Natural killer cell (primary cell): ENCODE data around the gene APOL6. TPM values are rescaled to one million over a fixed set of nuclear protein-coding genes. Genes with fewer than 3 reads are reported as not detected.
A peak's percentile ranks its signal among the peaks of the same experiment; 100 is the strongest.

Source experiments
- ATAC-seq, 3 donors: fragments of 150-1000 bp in 2 of 3; fragments of 200-7000 bp in 1 of 3; cut with Tn5 transposase; 1 replicate in 1 of 3; 2 replicates in 2 of 3; pipeline ENCODE4 v1.10.0; 2021; ENCODE audit warnings: mild to moderate bottlenecking in 2 of 3, moderate library complexity in 2 of 3
- DNase-seq, 2 donors: peaks; one replicate each; pipeline versions ENCODE4 v3.0.0 to v3.0.0-alpha.2; 2013 to 2021; ENCODE audit warnings: mixed read lengths in 1 of 2
- H3K27ac ChIP-seq: one replicate; pipeline ENCODE4 v1.5.1; 2013; ENCODE audit warnings: mild to moderate bottlenecking, low read length
- H3K27me3 ChIP-seq: one replicate; pipeline ENCODE4 v1.6.1; 2013; ENCODE audit warnings: low read length; ENCODE audit not compliant: control insufficient read depth, insufficient read depth
- H3K36me3 ChIP-seq: one replicate; pipeline ENCODE4 v1.6.1; 2013; ENCODE audit warnings: low read length; ENCODE audit not compliant: control insufficient read depth, insufficient read depth
- H3K4me1 ChIP-seq: one replicate; pipeline ENCODE4 v1.6.1; 2013; ENCODE audit warnings: low read length; ENCODE audit not compliant: control insufficient read depth, insufficient read depth
- H3K4me3 ChIP-seq: one replicate; pipeline ENCODE4 v1.5.1; 2013; ENCODE audit warnings: low read length
- H3K9me3 ChIP-seq: one replicate; pipeline ENCODE4 v1.6.1; 2013; ENCODE audit warnings: low read length; ENCODE audit not compliant: control insufficient read depth, insufficient read depth
- H3K27ac Mint-ChIP-seq, 2 donors: one replicate each; pipeline ENCODE4 v1.8.0; 2022; ENCODE audit warnings: mild to moderate bottlenecking in 2 of 2, mixed read lengths in 2 of 2, moderate library complexity in 1 of 2
- H3K27me3 Mint-ChIP-seq, 2 donors: one replicate each; pipeline ENCODE4 v1.8.0; 2022; ENCODE audit warnings: low read depth in 2 of 2, mixed read lengths in 2 of 2
- H3K36me3 Mint-ChIP-seq: one replicate; pipeline ENCODE4 v1.8.0; 2022; ENCODE audit warnings: mixed read lengths
- H3K4me1 Mint-ChIP-seq, 2 donors: one replicate each; pipeline ENCODE4 v1.8.0; 2022; ENCODE audit warnings: mixed read lengths in 2 of 2
- H3K4me3 Mint-ChIP-seq: one replicate; pipeline ENCODE4 v1.8.0; 2022; ENCODE audit warnings: mild to moderate bottlenecking, moderate library complexity, mixed read lengths
- H3K9me3 Mint-ChIP-seq, 2 donors: one replicate each; pipeline ENCODE4 v1.8.0; 2022; ENCODE audit warnings: mixed read lengths in 2 of 2
- WGBS: methylation state at CpG from one replicate; pipeline ENCODE4 v1.1.7; 2013; ENCODE audit warnings: missing lambda C conversion rate; ENCODE audit not compliant: insufficient coverage; 5-methylcytosine and 5-hydroxymethylcytosine counted together
- intact Hi-C: fragments of 100-400 bp; cut with micrococcal nuclease; formaldehyde crosslinking; loops from one replicate; pipeline ENCODE4 v1.14.2; 2022
- total RNA-seq, 4 donors: library from RNA; stranded (reverse); fragments of 120-200 nt in 1 of 4; gene quantifications; one replicate each; pipeline versions ENCODE4 v1.2.3 to v1.2.4, GENCODE V29; 2013 to 2022
- TF ChIP-seq, protein P1 (sequence below): fragments of 200-600 bp; IDR thresholded peaks from one replicate; pipeline ENCODE4 v1.8.0; 2022; ENCODE audit warnings: antibody characterized with exemption

APOL6 gene
- total RNA-seq, 3 donors from 2014 or later (not counting 1 experiment from before 2014, with no cell fraction given): 116 to 138 (median 122) TPM

DNA sequence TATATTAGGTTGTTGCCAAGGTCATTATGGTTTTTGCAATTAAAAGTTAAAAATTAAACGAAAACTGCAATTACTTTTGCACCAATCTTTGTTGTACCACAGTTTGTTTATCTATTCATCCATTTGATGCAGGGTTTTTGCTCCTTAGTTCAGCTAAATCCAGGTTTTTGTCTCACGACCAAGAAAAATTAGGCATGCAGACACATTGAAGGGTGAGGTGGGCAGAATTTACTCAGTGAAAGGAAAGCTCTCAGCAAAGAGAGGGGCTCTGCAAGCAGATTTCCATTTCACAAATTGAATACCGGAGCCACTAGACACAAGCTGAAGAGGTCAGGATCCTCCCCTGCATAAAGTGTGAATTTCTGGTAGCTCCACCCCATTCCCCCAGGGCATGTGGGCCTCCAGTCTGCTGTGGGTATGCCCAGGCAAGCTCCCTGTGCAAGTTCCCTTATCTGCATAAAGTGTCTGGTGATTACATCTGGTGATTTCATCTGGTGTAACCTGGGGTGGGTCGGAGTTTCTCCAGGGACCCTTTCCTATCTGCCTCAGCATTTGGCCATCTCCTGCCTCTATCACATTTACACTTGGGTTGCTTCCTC, 33.3 kb downstream of the APOL6 start:
- WGBS: 92% methylated on average over 4 of the region's 4 CpGs
- no peaks in the 10 kb centered on the region for H3K4me1 ChIP-seq
- no peaks in the 10 kb centered on the region for H3K27me3 ChIP-seq
- no peak overlapping the region for H3K27ac Mint-ChIP-seq
- no peaks in the 10 kb centered on the region for H3K36me3 Mint-ChIP-seq
- TF ChIP-seq, protein P1, sequence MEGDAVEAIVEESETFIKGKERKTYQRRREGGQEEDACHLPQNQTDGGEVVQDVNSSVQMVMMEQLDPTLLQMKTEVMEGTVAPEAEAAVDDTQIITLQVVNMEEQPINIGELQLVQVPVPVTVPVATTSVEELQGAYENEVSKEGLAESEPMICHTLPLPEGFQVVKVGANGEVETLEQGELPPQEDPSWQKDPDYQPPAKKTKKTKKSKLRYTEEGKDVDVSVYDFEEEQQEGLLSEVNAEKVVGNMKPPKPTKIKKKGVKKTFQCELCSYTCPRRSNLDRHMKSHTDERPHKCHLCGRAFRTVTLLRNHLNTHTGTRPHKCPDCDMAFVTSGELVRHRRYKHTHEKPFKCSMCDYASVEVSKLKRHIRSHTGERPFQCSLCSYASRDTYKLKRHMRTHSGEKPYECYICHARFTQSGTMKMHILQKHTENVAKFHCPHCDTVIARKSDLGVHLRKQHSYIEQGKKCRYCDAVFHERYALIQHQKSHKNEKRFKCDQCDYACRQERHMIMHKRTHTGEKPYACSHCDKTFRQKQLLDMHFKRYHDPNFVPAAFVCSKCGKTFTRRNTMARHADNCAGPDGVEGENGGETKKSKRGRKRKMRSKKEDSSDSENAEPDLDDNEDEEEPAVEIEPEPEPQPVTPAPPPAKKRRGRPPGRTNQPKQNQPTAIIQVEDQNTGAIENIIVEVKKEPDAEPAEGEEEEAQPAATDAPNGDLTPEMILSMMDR: no peak
- no peaks in the 10 kb centered on the region for H3K36me3 ChIP-seq
- no peak overlapping the region for H3K4me3 ChIP-seq
- no peak for ATAC-seq
- no peaks in the 10 kb centered on the region for H3K9me3 ChIP-seq
- H3K4me3 Mint-ChIP-seq: no peak overlapping the region
- intact Hi-C loops: no loop called here
- peaks cover 0 to 7% of the 10 kb centered on the region in 2 donors for H3K27me3 Mint-ChIP-seq
- no peak for DNase-seq
- H3K4me1 Mint-ChIP-seq: peaks cover 4 to 7% of the 10 kb centered on the region in 2 donors
- no peak overlapping the region for H3K27ac ChIP-seq
- no peaks in the 10 kb centered on the region for H3K9me3 Mint-ChIP-seq

DNA sequence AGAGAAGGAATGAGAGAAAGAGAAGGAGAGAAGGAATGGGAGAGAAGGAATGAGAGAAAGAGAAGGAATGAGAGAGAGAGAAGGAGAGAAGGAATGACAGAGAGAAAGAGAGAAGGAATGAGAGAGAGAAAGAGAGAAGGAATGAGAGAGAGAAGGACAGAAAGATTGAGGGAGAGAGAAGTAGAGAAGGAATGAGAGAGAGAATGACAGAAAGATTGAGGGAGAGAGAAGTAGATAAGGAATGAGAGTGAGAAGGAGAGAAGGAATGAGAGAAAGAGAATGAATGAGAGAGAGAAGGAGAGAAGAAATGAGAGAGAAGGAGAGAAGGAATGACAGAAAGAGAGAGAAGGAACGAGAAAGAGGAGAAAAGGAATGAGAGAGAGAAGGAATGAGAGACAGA, 35.3 kb downstream of the APOL6 start:
- no peak for ATAC-seq
- H3K4me3 ChIP-seq: no peak overlapping the region
- H3K36me3 ChIP-seq: no peaks in the 10 kb centered on the region
- no peak for DNase-seq
- intact Hi-C loops: no loop called here
- TF ChIP-seq, protein P1: peak; percentile 26
- Mint-ChIP-seq H3K9me3 (peaks cover 0 to 3% of the 10 kb centered on the region in 2 donors), H3K27ac (peak overlapping the region in 1 of 2 donors; percentile 1), H3K4me1 (peaks cover 4 to 7% of the 10 kb centered on the region in 2 donors), H3K36me3 (no peaks in the 10 kb centered on the region), H3K27me3 (peaks cover 0 to 7% of the 10 kb centered on the region in 2 donors), H3K4me3 (no peak overlapping the region)
- H3K27me3 ChIP-seq: no peaks in the 10 kb centered on the region
- no peaks in the 10 kb centered on the region for H3K4me1 ChIP-seq
- no peaks in the 10 kb centered on the region for H3K9me3 ChIP-seq
- 80% methylated on average over 1 of the region's 1 CpG for WGBS
- no peak overlapping the region for H3K27ac ChIP-seq

GRCh38 chr22:35684270-35684700, 36.0 kb downstream of the APOL6 start:
- H3K36me3 Mint-ChIP-seq: no peaks in the 10 kb centered on the region
- no peaks in the 10 kb centered on the region for H3K9me3 ChIP-seq
- no peaks in the 10 kb centered on the region for H3K27me3 ChIP-seq
- H3K9me3 Mint-ChIP-seq: peaks cover 0 to 3% of the 10 kb centered on the region in 2 donors
- H3K27ac ChIP-seq: no peak overlapping the region
- no peaks in the 10 kb centered on the region for H3K4me1 ChIP-seq
- TF ChIP-seq, protein P1: no peak
- H3K4me3 Mint-ChIP-seq: no peak overlapping the region
- 82% methylated on average over 3 of the region's 3 CpGs for WGBS
- ATAC-seq (no peak), DNase-seq (no peak)
- H3K27ac Mint-ChIP-seq: no peak overlapping the region
- peaks cover under 1 to 6% of the 10 kb centered on the region in 2 donors for H3K4me1 Mint-ChIP-seq
- no peak overlapping the region for H3K4me3 ChIP-seq
- intact Hi-C loops: no loop called here
- peaks cover 0 to 7% of the 10 kb centered on the region in 2 donors for H3K27me3 Mint-ChIP-seq
- no peaks in the 10 kb centered on the region for H3K36me3 ChIP-seq

- TF ChIP-seq, protein P1: no peak
- no peaks in the 10 kb centered on the region for H3K27me3 ChIP-seq
- no peak for ATAC-seq
- Mint-ChIP-seq H3K4me1 (peaks cover 0 to 2% of the 10 kb centered on the region in 2 donors), H3K27me3 (peaks cover 0 to 7% of the 10 kb centered on the region in 2 donors), H3K27ac (no peak overlapping the region), H3K4me3 (no peak overlapping the region), H3K36me3 (no peaks in the 10 kb centered on the region), H3K9me3 (peaks cover 0 to 3% of the 10 kb centered on the region in 2 donors)
- H3K36me3 ChIP-seq: no peaks in the 10 kb centered on the region
- no peaks in the 10 kb centered on the region for H3K9me3 ChIP-seq
- intact Hi-C loops: no loop called here
- DNase-seq: no peak
- no peaks in the 10 kb centered on the region for H3K4me1 ChIP-seq
- no peak overlapping the region for H3K27ac ChIP-seq
- H3K4me3 ChIP-seq: no peak overlapping the region
These were observed 36.5 kb downstream of the APOL6 start for GRCh38 chr22:35684732-35685131.
